Activated T-cell treated with anti-CD3 and anti-CD28 coated beads, Interleukin-2, amount 50 U/mL, for 4 hours (primary cell): ENCODE results near the gene ZNF680. TPM values are rescaled to one million over a fixed set of nuclear protein-coding genes. Genes with fewer than 3 reads are reported as not detected.

ENCODE experiments used
- ATAC-seq, 2 donors: fragments of 200-7000 bp; cut with Tn5 transposase; one replicate each; pipeline ENCODE4 v1.10.0; 2021
- DNase-seq: peaks from one replicate; pipeline ENCODE4 v3.0.0-alpha.2; 2020
- H3K27me3 Mint-ChIP-seq: one replicate; pipeline ENCODE4 v1.8.0; 2021; ENCODE audit warnings: low read depth, mixed read lengths
- H3K36me3 Mint-ChIP-seq: one replicate; pipeline ENCODE4 v1.8.0; 2022; ENCODE audit warnings: mixed read lengths; ENCODE audit not compliant: insufficient read depth
- H3K4me1 Mint-ChIP-seq: one replicate; pipeline ENCODE4 v1.8.0; 2021; ENCODE audit warnings: low read depth, mixed read lengths
- H3K4me3 Mint-ChIP-seq: one replicate; pipeline ENCODE4 v1.8.0; 2021; ENCODE audit warnings: mild to moderate bottlenecking, moderate library complexity, mixed read lengths
- H3K9me3 Mint-ChIP-seq: one replicate; pipeline ENCODE4 v1.8.0; 2021; ENCODE audit warnings: mixed read lengths
- total RNA-seq, 3 donors: library from RNA; stranded (reverse); gene quantifications; one replicate each; pipeline ENCODE4 v1.2.1, GENCODE V29; 2021

The ZNF680 gene
- 1 to 10 TPM; 4.8 to 6.1 (median 5.2) TPM for total RNA-seq

GRCh38 chr7:64562626-64563278 is at the start of gene ZNF680:
TSS of gene ZNF680 (minus strand) at chr7:64563071. CDS start at chr7:64562954, 117 bp downstream.
- Mint-ChIP-seq H3K9me3 (peaks cover 3% of the 10 kb centered on the region), H3K36me3 (peaks cover 19% of the 10 kb centered on the region), H3K4me1 (peaks cover 31% of the 10 kb centered on the region), H3K4me3 (peak within 1 kb of the TSS; percentile 100), H3K27me3 (no peaks in the 10 kb centered on the region)
- ATAC-seq = peak; percentile 99 to 100
- DNase-seq = peak; percentile 80

- no peaks in the 10 kb centered on the region for H3K27me3 Mint-ChIP-seq
- H3K4me1 Mint-ChIP-seq = no peaks in the 10 kb centered on the region
- no peak for DNase-seq
- no peak overlapping the region for H3K4me3 Mint-ChIP-seq
- H3K36me3 Mint-ChIP-seq = no peaks in the 10 kb centered on the region
- H3K9me3 Mint-ChIP-seq = no peaks in the 10 kb centered on the region
- no peak for ATAC-seq
Observed at GRCh38 chr7:64612452-64612851, 49.6 kb upstream of the ZNF680 start.

GRCh38 chr7:64611717-64612116 is 48.8 kb upstream of the ZNF680 start:
- ATAC-seq = no peak
- Mint-ChIP-seq H3K4me1 (no peaks in the 10 kb centered on the region), H3K9me3 (no peaks in the 10 kb centered on the region), H3K4me3 (no peak overlapping the region), H3K36me3 (no peaks in the 10 kb centered on the region), H3K27me3 (no peaks in the 10 kb centered on the region)
- no peak for DNase-seq

- H3K27me3 Mint-ChIP-seq = no peaks in the 10 kb centered on the region
- no peak for ATAC-seq
- no peaks in the 10 kb centered on the region for H3K9me3 Mint-ChIP-seq
- H3K4me3 Mint-ChIP-seq = no peak overlapping the region
- DNase-seq = no peak
- no peaks in the 10 kb centered on the region for H3K4me1 Mint-ChIP-seq
- H3K36me3 Mint-ChIP-seq = no peaks in the 10 kb centered on the region
Observed at GRCh38 chr7:64610997-64611396, 48.1 kb upstream of the ZNF680 start.

GRCh38 chr7:64608116-64608910 is 45.4 kb upstream of the ZNF680 start:
- Mint-ChIP-seq H3K4me3 (no peak overlapping the region), H3K4me1 (no peaks in the 10 kb centered on the region), H3K36me3 (no peaks in the 10 kb centered on the region), H3K9me3 (no peaks in the 10 kb centered on the region), H3K27me3 (no peaks in the 10 kb centered on the region)
- no peak for DNase-seq
- no peak for ATAC-seq

- Mint-ChIP-seq H3K36me3 (no peaks in the 10 kb centered on the region), H3K27me3 (no peaks in the 10 kb centered on the region), H3K4me1 (no peaks in the 10 kb centered on the region), H3K4me3 (no peak overlapping the region), H3K9me3 (no peaks in the 10 kb centered on the region)
- ATAC-seq (no peak), DNase-seq (no peak)
Observed at GRCh38 chr7:64606385-64606784, 43.5 kb upstream of the ZNF680 start.

- Mint-ChIP-seq H3K4me3 (no peak overlapping the region), H3K4me1 (no peaks in the 10 kb centered on the region), H3K27me3 (no peaks in the 10 kb centered on the region), H3K9me3 (no peaks in the 10 kb centered on the region), H3K36me3 (no peaks in the 10 kb centered on the region)
- ATAC-seq (no peak), DNase-seq (no peak)
Observed at GRCh38 chr7:64603271-64603670, 40.4 kb upstream of the ZNF680 start.

- Mint-ChIP-seq H3K9me3 (no peaks in the 10 kb centered on the region), H3K27me3 (no peaks in the 10 kb centered on the region)
Observed at GRCh38 chr7:64602518-64602917, 39.6 kb upstream of the ZNF680 start.

GRCh38 chr7:64602086-64602485 is 39.2 kb upstream of the ZNF680 start:
- no peak overlapping the region for H3K4me3 Mint-ChIP-seq
- H3K27me3 Mint-ChIP-seq = no peaks in the 10 kb centered on the region
- no peaks in the 10 kb centered on the region for H3K4me1 Mint-ChIP-seq
- ATAC-seq (no peak), DNase-seq (no peak)
- no peaks in the 10 kb centered on the region for H3K9me3 Mint-ChIP-seq
- H3K36me3 Mint-ChIP-seq = no peaks in the 10 kb centered on the region

More at GRCh38 chr7:64602518-64602917, 39.6 kb upstream of the ZNF680 start:
- H3K4me3 Mint-ChIP-seq = no peak overlapping the region
- H3K36me3 Mint-ChIP-seq = no peaks in the 10 kb centered on the region
- H3K4me1 Mint-ChIP-seq = no peaks in the 10 kb centered on the region
- ATAC-seq = no peak
- DNase-seq = no peak

- H3K9me3 Mint-ChIP-seq = no peaks in the 10 kb centered on the region
- H3K4me1 Mint-ChIP-seq = no peaks in the 10 kb centered on the region
- DNase-seq (no peak), ATAC-seq (no peak)
- no peaks in the 10 kb centered on the region for H3K27me3 Mint-ChIP-seq
- no peak overlapping the region for H3K4me3 Mint-ChIP-seq
- H3K36me3 Mint-ChIP-seq = no peaks in the 10 kb centered on the region
Observed at GRCh38 chr7:64599359-64599758, 36.5 kb upstream of the ZNF680 start.

GRCh38 chr7:64590971-64591370 is 28.1 kb upstream of the ZNF680 start:
- Mint-ChIP-seq H3K36me3 (no peaks in the 10 kb centered on the region), H3K4me1 (no peaks in the 10 kb centered on the region), H3K27me3 (no peaks in the 10 kb centered on the region), H3K9me3 (peaks cover 4% of the 10 kb centered on the region), H3K4me3 (no peak overlapping the region)
- DNase-seq = no peak
- no peak for ATAC-seq

- ATAC-seq (no peak), DNase-seq (no peak)
- Mint-ChIP-seq H3K9me3 (peaks cover 3% of the 10 kb centered on the region), H3K4me1 (no peaks in the 10 kb centered on the region), H3K27me3 (no peaks in the 10 kb centered on the region), H3K36me3 (no peaks in the 10 kb centered on the region), H3K4me3 (no peak overlapping the region)
Observed at GRCh38 chr7:64581926-64582894, 19.3 kb upstream of the ZNF680 start.

- DNase-seq (no peak), ATAC-seq (no peak)
- Mint-ChIP-seq H3K9me3 (no peaks in the 10 kb centered on the region), H3K4me3 (no peak overlapping the region), H3K36me3 (no peaks in the 10 kb centered on the region), H3K4me1 (no peaks in the 10 kb centered on the region), H3K27me3 (no peaks in the 10 kb centered on the region)
Observed at GRCh38 chr7:64581391-64581790, 18.5 kb upstream of the ZNF680 start.

GRCh38 chr7:64574540-64575099 is 11.7 kb upstream of the ZNF680 start:
- Mint-ChIP-seq H3K36me3 (no peaks in the 10 kb centered on the region), H3K4me1 (peaks cover 5% of the 10 kb centered on the region), H3K27me3 (peaks cover 31% of the 10 kb centered on the region), H3K4me3 (no peak overlapping the region), H3K9me3 (no peaks in the 10 kb centered on the region)
- ATAC-seq (no peak), DNase-seq (no peak)
